Left colon (tissue), 2 donors: ENCODE data around the gene IGSF3. TPM values are rescaled to one million over a fixed set of nuclear protein-coding genes. Genes with fewer than 3 reads are reported as not detected.

Source experiments
- ATAC-seq: fragments of 200-7000 bp; cut with Tn5 transposase; one replicate; pipeline ENCODE4 v1.9.1; 2020; ENCODE audit warnings: mild to moderate bottlenecking, moderate library complexity
- DNase-seq, 2 donors: peaks; one replicate each; pipeline ENCODE4 v3.0.0-alpha.2; 2020
- intact Hi-C, 2 donors: fragments of 100-400 bp; cut with DNase I in 1 of 2; cut with micrococcal nuclease in 1 of 2; formaldehyde crosslinking; loops; one replicate each; pipeline versions ENCODE4 v1.11.2 to v1.14.0; 2022; cut with DNase I, micrococcal nuclease
- total RNA-seq, 2 donors: library from RNA; stranded (reverse); fragmentation: NEBNext Ultra II Directional; extraction: Animal tissue kit (Norgen Biotek cat#: 25700); gene quantifications; one replicate each; pipeline ENCODE4 v1.2.1, GENCODE V29; 2021
- donor health status: DM: no; HTN: no; CAD: no.
- donor health status: DM: yes; HTN: yes; CAD: no.

Gene IGSF3
- total RNA-seq, 2 donors from 2014 or later: 27.5 to 29.8 TPM

GRCh38 chr1:116556289-116557006 is 111.1 kb downstream of the IGSF3 start:
- intact Hi-C loops: loop anchor here in 1 of 2 donors (5.0 kb wide), 1 partner anchor 49 kb away; no protein-coding TSS in a partner anchor
- ATAC-seq (peak; percentile 95), DNase-seq (peak; percentile 66 to 90)

- DNase-seq: no peak
- intact Hi-C loops: loop anchor here in 1 of 2 donors (5.0 kb wide), 1 partner anchor 48 kb away; no protein-coding TSS in a partner anchor
- ATAC-seq: no peak
Observed at GRCh38 chr1:116554924-116555323, 112.6 kb downstream of the IGSF3 start.

- intact Hi-C loops: no loop called here
- ATAC-seq (peak; percentile 28), DNase-seq (no peak)
Observed at GRCh38 chr1:116553386-116554115, 114.0 kb downstream of the IGSF3 start.

- ATAC-seq (no peak), DNase-seq (no peak)
- intact Hi-C loops: no loop called here
Observed at GRCh38 chr1:116546354-116546977, 121.1 kb downstream of the IGSF3 start.

- intact Hi-C loops: no loop called here
- ATAC-seq (no peak), DNase-seq (no peak)
Observed at GRCh38 chr1:116545359-116545705, 122.2 kb downstream of the IGSF3 start.

- ATAC-seq (no peak), DNase-seq (no peak)
- intact Hi-C loops: no loop called here
Observed at GRCh38 chr1:116544588-116545358, 122.8 kb downstream of the IGSF3 start.

- intact Hi-C loops: no loop called here
- no peak for ATAC-seq
- DNase-seq: no peak
Observed at GRCh38 chr1:116540088-116540487, 127.4 kb downstream of the IGSF3 start.

- intact Hi-C loops: no loop called here
- no peak for DNase-seq
- ATAC-seq: peak; percentile 89
Observed at GRCh38 chr1:116538544-116538943, 129.0 kb downstream of the IGSF3 start.

GRCh38 chr1:116537898-116538297 is 129.6 kb downstream of the IGSF3 start:
- DNase-seq (no peak), ATAC-seq (no peak)
- intact Hi-C loops: no loop called here

GRCh38 chr1:116537040-116537831 is 130.3 kb downstream of the IGSF3 start:
- peak; percentile 66 for ATAC-seq
- intact Hi-C loops: no loop called here
- DNase-seq: no peak

- DNase-seq (no peak), ATAC-seq (no peak)
- intact Hi-C loops: no loop called here
Observed at GRCh38 chr1:116534014-116534739, 133.4 kb downstream of the IGSF3 start.

GRCh38 chr1:116533429-116533820 is 134.1 kb downstream of the IGSF3 start:
- intact Hi-C loops: no loop called here
- ATAC-seq (no peak), DNase-seq (no peak)

- intact Hi-C loops: no loop called here
- no peak for ATAC-seq
Observed at GRCh38 chr1:116532671-116533428, 134.7 kb downstream of the IGSF3 start.

GRCh38 chr1:116531917-116532316 is 135.6 kb downstream of the IGSF3 start:
- DNase-seq (no peak), ATAC-seq (no peak)
- intact Hi-C loops: no loop called here

More at GRCh38 chr1:116532671-116533428, 134.7 kb downstream of the IGSF3 start:
- DNase-seq: no peak

GRCh38 chr1:116529681-116530080 is 137.9 kb downstream of the IGSF3 start:
- intact Hi-C loops: no loop called here
- DNase-seq (no peak), ATAC-seq (no peak)

- intact Hi-C loops: no loop called here
- DNase-seq: no peak
- no peak for ATAC-seq
Observed at GRCh38 chr1:116529199-116529631, 138.3 kb downstream of the IGSF3 start.
